GM06990 (cell line): ENCODE results near the gene TEX101.
"Not testable (repeated sequence)": the region's sequence is repeated elsewhere in the genome, so short reads cannot be mapped to it uniquely, and the experiment has no call there.

Experiments
- DNase-seq: peaks from one replicate; pipeline ENCODE4 v3.0.0-alpha.2; 2011; ENCODE audit not compliant: insufficient read length; ENCODE audit errors: extremely low read depth
- H3K27me3 ChIP-seq: replicated peaks from 2 replicates; pipeline ENCODE4 v1.6.0; 2011; ENCODE audit warnings: low read length; ENCODE audit not compliant: control insufficient read depth, insufficient read depth
- H3K36me3 ChIP-seq: 2 replicates; pipeline ENCODE4 v1.5.1; 2011; ENCODE audit warnings: low read length; ENCODE audit not compliant: control insufficient read depth, insufficient read depth
- H3K4me3 ChIP-seq: replicated peaks from 2 replicates; pipeline ENCODE4 v1.5.1; 2011; ENCODE audit warnings: low read depth, mild to moderate bottlenecking, control low read depth, low read length
- CTCF ChIP-seq: IDR thresholded peaks from 2 replicates; pipeline ENCODE4 v1.5.1; 2011; ENCODE audit warnings: low read length, control low read depth, mild to moderate bottlenecking, inconsistent platforms; ENCODE audit not compliant: insufficient read depth, poor library complexity, severe bottlenecking

Gene TEX101

GRCh38 chr19:43414554-43414953, at the start of gene TEX101:
Gene TEX101, plus strand, starts transcription at chr19:43414890. Its CDS starts 1,030 bp downstream, at chr19:43415920.
- H3K36me3 ChIP-seq = no peaks in the 10 kb centered on the region
- no peak for TF ChIP-seq CTCF
- DNase-seq = no peak
- no peaks in the 10 kb centered on the region for H3K27me3 ChIP-seq
- H3K4me3 ChIP-seq = no peak within 1 kb of the TSS

GRCh38 chr19:43365677-43366076, 49.0 kb upstream of the TEX101 start:
- H3K4me3 ChIP-seq, H3K36me3 ChIP-seq, DNase-seq, H3K27me3 ChIP-seq: not testable (repeated sequence)

GRCh38 chr19:43367822-43368221, 46.9 kb upstream of the TEX101 start:
- no peaks in the 10 kb centered on the region for H3K36me3 ChIP-seq
- no peak for TF ChIP-seq CTCF
- H3K27me3 ChIP-seq = no peaks in the 10 kb centered on the region
- DNase-seq = no peak
- no peak overlapping the region for H3K4me3 ChIP-seq

GRCh38 chr19:43368897-43369296, 45.8 kb upstream of the TEX101 start:
- not testable (repeated sequence) for DNase-seq, H3K27me3 ChIP-seq, H3K36me3 ChIP-seq, H3K4me3 ChIP-seq

GRCh38 chr19:43371909-43372308, 42.8 kb upstream of the TEX101 start:
- Histone ChIP-seq H3K36me3 (no peaks in the 10 kb centered on the region), H3K27me3 (no peaks in the 10 kb centered on the region), H3K4me3 (no peak overlapping the region)
- DNase-seq = no peak
- TF ChIP-seq CTCF = no peak

GRCh38 chr19:43372462-43372861, 42.2 kb upstream of the TEX101 start:
- DNase-seq = no peak
- no peaks in the 10 kb centered on the region for H3K27me3 ChIP-seq
- no peak overlapping the region for H3K4me3 ChIP-seq
- no peak for TF ChIP-seq CTCF
- H3K36me3 ChIP-seq = no peaks in the 10 kb centered on the region

- H3K27me3 ChIP-seq, H3K36me3 ChIP-seq, H3K4me3 ChIP-seq: not testable (repeated sequence)
These were observed 37.1 kb upstream of the TEX101 start for GRCh38 chr19:43377624-43378023.

More at GRCh38 chr19:43377624-43378023, 37.1 kb upstream of the TEX101 start:
- DNase-seq = not testable (repeated sequence)
